Retinal pigment epithelial cell (primary cell): ENCODE data around the gene TICAM2.

Experiments used
- DNase-seq: peaks from one replicate; pipeline ENCODE4 v3.0.0-alpha.2; 2010; ENCODE audit warnings: low read depth
- H3K4me3 ChIP-seq: 2 replicates; pipeline ENCODE4 v1.5.1; 2011; ENCODE audit warnings: mild to moderate bottlenecking, low read length, control low read depth, moderate library complexity
- TF ChIP-seq, protein P1 (sequence below): conservative IDR thresholded peaks from 2 replicates; pipeline ENCODE4 v1.5.1; 2011; ENCODE audit warnings: low read depth, low read length, control low read depth, inconsistent platforms

Gene TICAM2

DNA sequence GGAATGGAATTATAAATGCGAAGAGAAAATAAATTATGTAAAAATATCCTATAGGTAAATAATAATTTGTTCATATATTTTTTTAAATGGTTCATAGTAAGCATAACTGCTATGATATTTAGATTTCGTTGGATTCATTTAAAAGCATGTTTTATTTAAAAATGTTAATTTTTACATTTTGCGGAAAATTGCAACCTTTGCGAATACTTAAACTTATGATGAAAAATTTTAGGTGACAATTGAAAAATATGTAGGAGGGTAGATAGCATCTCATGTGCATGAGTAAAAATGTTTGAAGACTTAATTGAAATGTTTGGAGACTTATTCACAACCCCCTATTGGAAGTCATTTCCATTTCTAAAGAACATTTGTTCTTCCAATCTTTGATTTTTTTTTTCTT lies 53.6 kb downstream of the TICAM2 start:
- TF ChIP-seq, protein P1, sequence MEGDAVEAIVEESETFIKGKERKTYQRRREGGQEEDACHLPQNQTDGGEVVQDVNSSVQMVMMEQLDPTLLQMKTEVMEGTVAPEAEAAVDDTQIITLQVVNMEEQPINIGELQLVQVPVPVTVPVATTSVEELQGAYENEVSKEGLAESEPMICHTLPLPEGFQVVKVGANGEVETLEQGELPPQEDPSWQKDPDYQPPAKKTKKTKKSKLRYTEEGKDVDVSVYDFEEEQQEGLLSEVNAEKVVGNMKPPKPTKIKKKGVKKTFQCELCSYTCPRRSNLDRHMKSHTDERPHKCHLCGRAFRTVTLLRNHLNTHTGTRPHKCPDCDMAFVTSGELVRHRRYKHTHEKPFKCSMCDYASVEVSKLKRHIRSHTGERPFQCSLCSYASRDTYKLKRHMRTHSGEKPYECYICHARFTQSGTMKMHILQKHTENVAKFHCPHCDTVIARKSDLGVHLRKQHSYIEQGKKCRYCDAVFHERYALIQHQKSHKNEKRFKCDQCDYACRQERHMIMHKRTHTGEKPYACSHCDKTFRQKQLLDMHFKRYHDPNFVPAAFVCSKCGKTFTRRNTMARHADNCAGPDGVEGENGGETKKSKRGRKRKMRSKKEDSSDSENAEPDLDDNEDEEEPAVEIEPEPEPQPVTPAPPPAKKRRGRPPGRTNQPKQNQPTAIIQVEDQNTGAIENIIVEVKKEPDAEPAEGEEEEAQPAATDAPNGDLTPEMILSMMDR = no peak
- no peak for DNase-seq
- no peak overlapping the region for H3K4me3 ChIP-seq

DNA sequence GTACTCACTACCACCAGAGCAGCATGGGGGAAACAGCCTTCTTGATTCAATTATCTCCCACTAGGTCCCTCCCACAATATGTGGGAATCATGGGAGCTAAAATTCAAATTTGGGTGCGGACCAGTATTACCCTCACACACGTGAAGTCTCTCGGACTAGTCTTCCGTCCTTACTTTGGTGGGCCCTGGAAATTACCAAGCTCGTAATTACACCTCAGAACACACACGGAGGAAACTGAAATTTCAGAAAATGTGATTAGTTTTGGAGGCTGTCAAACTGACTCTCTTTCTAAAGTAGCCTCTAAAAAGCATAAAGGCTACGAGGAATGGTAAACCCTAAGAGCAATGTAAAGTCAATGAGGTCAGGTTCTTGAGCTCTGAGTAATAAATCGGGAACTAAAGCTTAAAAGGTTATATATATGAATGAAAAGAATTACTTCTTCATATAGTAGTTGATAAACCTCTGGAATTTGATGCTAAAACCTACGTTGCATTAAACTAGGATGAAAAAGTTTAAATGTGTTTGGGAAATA lies 56.9 kb downstream of the TICAM2 start:
- TF ChIP-seq, protein P1 = no peak
- DNase-seq = no peak
- H3K4me3 ChIP-seq = no peak overlapping the region

DNA sequence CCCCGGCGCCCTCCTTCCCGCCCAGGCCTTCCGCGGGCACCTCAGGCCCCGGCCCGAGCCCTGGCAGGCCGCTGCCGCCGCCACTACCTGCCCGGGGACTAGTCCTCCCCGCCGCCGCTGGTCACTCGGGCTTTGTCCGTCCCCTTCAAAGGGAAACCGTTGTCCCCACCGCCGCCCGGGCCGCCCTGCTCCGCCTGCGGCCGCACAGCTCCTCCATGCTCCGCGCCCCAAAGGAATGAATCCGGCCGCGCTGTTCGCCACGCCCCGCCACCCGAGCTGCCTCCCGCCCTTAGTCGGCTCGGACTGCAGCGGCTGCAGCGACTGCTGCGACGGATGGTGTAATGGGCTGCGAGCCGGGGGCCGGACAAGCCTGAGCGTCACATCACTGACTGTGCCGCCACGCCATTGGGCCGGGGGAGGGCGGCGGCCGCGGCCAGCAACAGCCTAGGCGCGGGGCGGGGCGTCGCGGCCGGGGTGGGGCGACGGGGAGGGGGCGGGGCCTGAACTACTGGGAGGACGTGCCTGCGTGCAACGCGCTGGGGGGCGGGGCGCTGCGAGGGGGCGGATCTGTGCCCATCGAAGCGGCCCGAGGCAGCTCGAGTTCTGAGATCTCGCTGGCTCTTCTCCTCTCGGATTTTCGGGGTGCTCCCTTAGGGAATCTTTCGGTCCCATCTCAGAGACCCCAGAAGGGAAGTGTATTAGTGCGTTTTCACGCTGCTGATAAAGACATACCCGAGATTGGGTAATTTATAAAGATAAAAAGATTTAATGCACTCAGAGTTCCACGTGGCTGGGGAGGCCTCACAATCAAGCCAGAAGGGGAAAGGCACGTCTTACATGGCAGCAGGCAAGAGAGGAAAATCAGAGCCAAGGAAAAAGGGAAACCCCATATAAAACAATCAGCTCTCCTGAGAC lies 57.6 kb downstream of the TICAM2 start, which contains the start of gene FEM1C:
Gene FEM1C (minus strand): TSS at position 340 of the 915 bp plus-strand sequence. CDS start 1,282 bp downstream, outside the sequence.
- peak; percentile 90 for DNase-seq

DNA sequence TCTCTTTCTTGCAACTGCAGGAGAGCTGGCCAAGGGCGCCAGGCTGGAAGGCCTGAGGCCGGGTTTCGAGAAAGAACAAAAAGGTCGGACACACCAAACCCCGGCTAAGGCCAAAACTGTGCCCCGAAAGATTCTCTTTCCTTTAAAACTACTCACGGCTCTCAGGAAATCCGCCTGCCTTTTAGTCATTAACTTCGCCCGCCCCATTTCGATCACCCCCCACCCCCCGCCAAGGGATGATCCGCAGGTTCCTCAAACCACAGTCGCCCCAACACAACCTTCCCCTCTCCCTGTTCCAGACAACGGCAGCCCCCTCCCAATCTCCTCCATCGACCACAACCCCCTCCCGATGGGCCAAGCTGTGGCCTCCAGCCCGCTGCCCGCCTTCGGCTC lies 58.2 kb downstream of the TICAM2 start:
- no peak for DNase-seq
- TF ChIP-seq, protein P1 = no peak
- H3K4me3 ChIP-seq = peak overlapping the region; percentile 83

More for the DNA sequence above, 57.6 kb downstream of the TICAM2 start, which contains the start of gene FEM1C:
- TF ChIP-seq, protein P1 = no peak
- peak within 1 kb of the TSS; percentile 83 for H3K4me3 ChIP-seq

DNA sequence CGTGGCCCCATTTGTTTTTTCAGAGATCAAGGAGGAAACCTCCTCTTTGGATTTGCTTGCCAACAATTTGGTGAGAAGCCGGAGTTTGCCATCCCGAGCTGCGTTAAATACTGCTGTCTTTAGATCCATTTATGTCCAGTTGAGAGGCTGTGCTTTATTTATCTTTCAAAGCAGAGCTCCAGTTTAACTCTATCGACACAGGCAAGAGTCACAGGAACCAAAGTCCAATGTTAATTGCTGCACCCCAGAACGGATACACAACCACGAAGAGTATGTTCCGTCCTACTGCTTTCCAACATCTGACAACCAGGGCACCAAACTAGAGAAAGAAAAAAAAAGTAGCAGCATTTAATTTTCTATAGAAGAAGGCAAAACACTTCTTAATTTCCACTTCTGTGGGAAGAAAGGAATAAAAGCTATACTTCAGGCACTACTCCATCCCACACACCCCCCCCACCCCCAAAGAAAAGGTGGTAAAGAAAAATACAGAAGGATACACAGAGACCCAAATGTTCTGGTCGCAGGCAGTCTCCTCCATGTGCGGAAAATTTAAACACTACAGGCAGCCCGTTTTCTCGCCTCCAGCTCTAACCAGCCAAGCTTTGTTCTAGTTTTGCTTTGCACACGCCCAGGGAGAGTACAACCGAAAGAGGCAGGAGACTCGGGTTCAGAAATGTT lies 58.8 kb downstream of the TICAM2 start:
- peak overlapping the region; percentile 83 for H3K4me3 ChIP-seq
- DNase-seq = no peak
- TF ChIP-seq, protein P1 = no peak

DNA sequence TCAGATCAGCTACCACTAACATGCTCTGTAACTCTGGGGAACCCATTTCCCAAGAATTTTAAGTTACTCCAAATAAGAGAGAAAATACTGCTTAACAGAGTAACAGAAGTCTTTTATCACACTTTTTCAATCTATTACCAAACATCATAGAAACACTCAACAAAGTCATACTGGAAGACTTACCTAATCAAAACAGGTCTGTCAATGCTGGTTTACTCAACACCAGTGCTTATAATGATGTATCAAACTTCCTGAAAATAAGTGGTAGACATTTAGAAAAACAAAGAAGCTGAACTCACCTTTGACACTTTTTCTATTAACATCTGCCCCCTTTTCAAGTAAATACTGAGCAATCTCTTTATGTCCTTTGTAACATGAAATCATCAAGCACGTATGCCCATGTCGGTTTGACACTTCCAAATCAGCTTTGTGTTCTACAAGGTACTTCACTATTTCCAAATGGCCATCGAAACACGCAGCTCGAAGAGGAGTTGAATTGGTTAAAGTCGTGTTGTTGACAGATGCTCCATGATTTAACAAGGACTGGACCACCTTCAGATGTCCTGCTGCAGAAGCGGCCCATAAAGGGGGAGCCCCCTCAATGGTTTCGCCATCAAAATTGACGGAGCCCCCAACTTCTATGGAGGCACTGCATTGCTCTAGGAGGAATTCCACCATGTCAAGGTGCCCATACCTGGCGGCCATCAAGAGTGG lies 59.5 kb downstream of the TICAM2 start:
- peak overlapping the region; percentile 83 for H3K4me3 ChIP-seq
- TF ChIP-seq, protein P1 = no peak
- no peak for DNase-seq
